SJSA1 (cell line): ENCODE measurements around the gene HOXC12. TPM values are rescaled to one million over a fixed set of nuclear protein-coding genes. Genes with fewer than 3 reads are reported as not detected.

Experiments used
- DNase-seq, 2 experiments: peaks; one replicate each; pipeline ENCODE4 v3.0.0-alpha.2; 2015 to 2020; ENCODE audit warnings: low spot score in 2 of 2, low read depth in 1 of 2
- H3K27ac ChIP-seq: fragments of 250-450 bp; sonication (Bioruptor Pico); 2 replicates; pipeline ENCODE4 v1.5.1; 2020; ENCODE audit warnings: mild to moderate bottlenecking, moderate library complexity
- H3K27me3 ChIP-seq: fragments of 250-450 bp; sonication (Bioruptor Pico); replicated peaks from 2 replicates; pipeline ENCODE4 v1.5.1; 2020; ENCODE audit warnings: mild to moderate bottlenecking, moderate library complexity
- H3K36me3 ChIP-seq: fragments of 250-450 bp; sonication (Bioruptor Pico); 2 replicates; pipeline ENCODE4 v1.5.1; 2020; ENCODE audit warnings: mild to moderate bottlenecking
- H3K4me1 ChIP-seq: fragments of 250-450 bp; sonication (Bioruptor Pico); replicated peaks from 2 replicates; pipeline ENCODE4 v1.6.1; 2021; ENCODE audit warnings: mild to moderate bottlenecking
- H3K4me3 ChIP-seq: fragments of 250-450 bp; sonication (Bioruptor Pico); 2 replicates; pipeline ENCODE4 v1.5.1; 2020; ENCODE audit warnings: mild to moderate bottlenecking
- H3K9me3 ChIP-seq: fragments of 250-450 bp; sonication (Bioruptor Pico); replicated peaks from 2 replicates; pipeline ENCODE4 v1.5.1; 2020; ENCODE audit warnings: mild to moderate bottlenecking
- total RNA-seq: library from RNA; depleted of rRNA; stranded (reverse); fragments of >200 nt; shearing (Covaris generic); gene quantifications from 2 replicates; pipeline ENCODE4 v1.2.3, GENCODE V29; 2014; rRNA removed

The HOXC12 gene, protein sequence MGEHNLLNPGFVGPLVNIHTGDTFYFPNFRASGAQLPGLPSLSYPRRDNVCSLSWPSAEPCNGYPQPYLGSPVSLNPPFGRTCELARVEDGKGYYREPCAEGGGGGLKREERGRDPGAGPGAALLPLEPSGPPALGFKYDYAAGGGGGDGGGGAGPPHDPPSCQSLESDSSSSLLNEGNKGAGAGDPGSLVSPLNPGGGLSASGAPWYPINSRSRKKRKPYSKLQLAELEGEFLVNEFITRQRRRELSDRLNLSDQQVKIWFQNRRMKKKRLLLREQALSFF
- 8.6 and 11.0 TPM in 2 replicates for total RNA-seq

GRCh38 chr12:53954694-53955035, at the start of gene HOXC12:
Gene HOXC12, plus strand, starts transcription at chr12:53954903. Its CDS starts 27 bp downstream, at chr12:53954930.
- Histone ChIP-seq H3K27ac (peak within 1 kb of the TSS; percentile 48), H3K4me1 (peaks cover 20% of the 10 kb centered on the region), H3K9me3 (no peaks in the 10 kb centered on the region; the same call in 1 of the 2 replicates), H3K27me3 (no peaks in the 10 kb centered on the region), H3K4me3 (peak within 1 kb of the TSS; percentile 86), H3K36me3 (peaks cover 9% of the 10 kb centered on the region)
- DNase-seq, result peak in 1 of 2 experiments; percentile 65

GRCh38 chr12:53907103-53907502, 47.6 kb upstream of the HOXC12 start:
- Histone ChIP-seq H3K9me3 (no peaks in the 10 kb centered on the region), H3K36me3 (no peaks in the 10 kb centered on the region), H3K4me1 (no peaks in the 10 kb centered on the region), H3K27me3 (0 out of 2 replicates have a peak, but pooled peaks cover 3% of the 10 kb centered on the region), H3K4me3 (no peak overlapping the region), H3K27ac (no peak overlapping the region)
- no peak for DNase-seq

DNA sequence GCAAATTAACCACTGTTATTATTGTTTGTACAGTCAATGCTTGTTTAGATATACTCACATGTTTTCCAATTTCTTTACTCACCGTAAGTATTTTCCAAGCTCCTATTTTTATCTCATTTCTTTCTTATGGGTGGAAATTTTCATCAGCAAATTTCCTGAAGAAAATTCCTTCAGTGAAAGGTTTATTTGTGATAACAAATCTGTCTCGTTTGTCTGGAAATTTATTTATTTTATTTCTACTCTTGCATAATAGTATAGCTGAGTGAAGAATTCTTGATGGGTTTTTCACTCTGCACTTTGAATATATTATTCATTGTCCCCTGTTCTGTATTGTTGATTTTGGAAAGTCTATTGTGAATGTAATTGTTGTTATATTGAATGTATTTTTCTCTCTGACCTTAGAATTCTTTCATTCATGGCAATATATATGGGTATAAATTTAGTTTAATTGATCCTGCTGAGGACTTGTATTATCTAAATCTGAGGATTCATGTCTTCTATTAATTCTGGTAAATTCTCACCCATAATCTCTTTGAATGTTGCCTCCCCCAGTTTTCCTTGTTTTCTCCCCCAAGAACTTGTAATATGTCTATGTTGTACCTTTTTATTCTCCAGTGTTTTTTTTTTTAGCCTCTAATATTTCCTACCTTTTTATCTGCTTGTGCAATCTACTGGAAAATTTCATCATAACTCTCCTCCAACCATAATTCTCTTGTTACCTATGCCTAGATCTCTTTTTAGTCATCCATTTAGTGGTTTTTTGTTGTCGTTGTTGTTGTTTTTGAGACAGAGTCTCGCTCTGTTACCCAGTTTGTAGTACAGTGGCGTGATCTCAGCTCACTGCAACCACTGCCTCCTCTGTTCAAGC, 37.7 kb upstream of the HOXC12 start:
- Histone ChIP-seq H3K4me3 (no peak overlapping the region), H3K4me1 (peaks cover 9% of the 10 kb centered on the region), H3K27me3 (no peaks in the 10 kb centered on the region), H3K36me3 (no peaks in the 10 kb centered on the region), H3K27ac (no peak overlapping the region), H3K9me3 (no peaks in the 10 kb centered on the region)
- peak in 1 of 2 experiments; percentile 17 for DNase-seq

DNA sequence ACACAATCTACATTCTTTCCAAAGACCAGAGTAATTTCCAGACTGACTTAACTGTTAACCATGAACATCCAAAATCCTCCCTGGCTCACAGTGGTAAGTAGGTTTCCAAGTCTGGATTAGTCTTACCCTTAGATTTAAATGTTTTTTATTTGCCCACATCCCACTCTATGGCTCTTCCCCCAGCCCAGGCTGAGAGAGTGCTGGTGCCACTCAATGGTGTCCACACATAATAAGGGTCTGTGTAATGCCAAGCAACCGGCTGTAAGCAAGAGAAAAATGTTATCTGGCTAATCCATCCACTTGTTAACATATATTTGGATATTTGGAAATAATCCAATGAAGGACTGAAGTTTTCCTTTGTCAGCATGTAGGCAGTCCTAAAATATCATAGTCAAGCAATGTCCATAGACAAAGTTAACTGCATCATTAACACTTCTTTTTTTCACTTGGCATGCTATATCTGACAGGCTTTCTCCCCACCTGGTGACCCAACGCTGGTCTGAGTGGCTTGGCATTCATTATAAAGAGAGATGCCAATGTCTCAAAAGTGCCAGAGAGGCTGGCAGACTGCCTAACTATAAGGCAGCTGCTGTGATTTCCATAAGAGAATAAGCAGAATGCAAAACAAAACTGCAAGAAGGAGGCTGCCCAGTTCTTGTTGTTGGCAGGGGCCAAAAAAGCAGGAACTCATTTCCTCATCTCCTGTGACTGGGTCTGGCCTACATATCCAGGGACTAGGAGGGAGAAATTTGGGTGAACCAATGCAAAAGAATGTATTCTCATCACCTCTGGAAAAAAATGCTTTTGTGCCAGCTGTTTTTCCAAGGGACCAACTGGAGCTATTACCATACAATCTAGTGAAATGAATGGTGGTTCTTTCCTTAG, 29.9 kb upstream of the HOXC12 start:
- Histone ChIP-seq H3K9me3 (no peaks in the 10 kb centered on the region), H3K27ac (no peak overlapping the region), H3K4me1 (peaks cover 10% of the 10 kb centered on the region), H3K36me3 (no peaks in the 10 kb centered on the region), H3K4me3 (no peak overlapping the region), H3K27me3 (peaks cover 9% of the 10 kb centered on the region)
- no peak for DNase-seq

- Histone ChIP-seq H3K9me3 (no peaks in the 10 kb centered on the region), H3K36me3 (no peaks in the 10 kb centered on the region), H3K4me1 (peaks cover 10% of the 10 kb centered on the region), H3K27me3 (peaks cover 21% of the 10 kb centered on the region), H3K4me3 (peak overlapping the region; percentile 4; the same call in 1 of the 2 replicates), H3K27ac (no peak overlapping the region)
- DNase-seq, result no peak
Measured at GRCh38 chr12:53927220-53928029, 27.3 kb upstream of the HOXC12 start.

DNA sequence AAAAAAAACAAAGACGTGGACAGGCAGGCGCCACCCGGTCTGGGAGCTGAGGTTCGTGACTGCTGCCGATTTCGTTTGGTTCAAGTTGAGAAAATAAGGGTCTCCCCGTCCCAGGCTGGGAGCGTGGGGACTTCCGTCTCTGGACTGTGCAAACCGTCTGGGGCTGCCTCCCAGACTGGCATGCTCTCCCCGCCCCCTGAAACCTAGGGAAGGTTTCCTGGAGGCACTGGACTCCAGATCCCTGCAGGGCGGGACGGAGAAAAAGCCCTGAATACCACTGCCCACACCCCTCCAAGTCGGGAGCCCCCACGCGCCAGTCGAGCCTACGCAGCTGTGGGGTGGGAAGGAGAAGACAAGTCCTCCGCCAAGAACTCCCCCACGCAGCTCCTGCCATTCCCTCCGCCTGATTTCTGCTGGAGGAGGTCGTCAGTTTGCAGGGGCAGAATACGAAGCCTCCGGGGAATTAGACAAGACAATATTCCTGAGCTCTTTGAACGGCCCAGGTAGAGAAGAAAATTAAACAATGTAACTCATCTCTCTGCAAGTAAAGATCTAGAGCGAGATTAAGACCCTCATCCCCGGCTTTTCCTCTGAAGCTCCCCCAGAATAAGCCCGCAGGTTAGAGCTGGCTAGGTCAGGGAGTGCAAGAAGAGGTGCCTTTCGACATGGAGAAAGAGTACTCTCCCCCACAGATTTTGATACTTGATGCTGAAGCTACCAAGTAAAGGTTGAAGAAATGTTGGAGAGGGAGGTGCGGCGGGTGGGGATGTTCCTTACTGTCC, 26.5 kb upstream of the HOXC12 start:
- Histone ChIP-seq H3K4me1 (peaks cover 10% of the 10 kb centered on the region), H3K4me3 (peak overlapping the region; percentile 4; the same call in 1 of the 2 replicates), H3K9me3 (no peaks in the 10 kb centered on the region), H3K27ac (no peak overlapping the region), H3K36me3 (no peaks in the 10 kb centered on the region), H3K27me3 (peaks cover 21% of the 10 kb centered on the region)
- DNase-seq, result peak; percentile 39 to 49

GRCh38 chr12:53929527-53929926, 25.2 kb upstream of the HOXC12 start:
- H3K4me1 ChIP-seq, result peaks cover 10% of the 10 kb centered on the region
- no peak for DNase-seq
- H3K27me3 ChIP-seq, result peaks cover 21% of the 10 kb centered on the region
- no peak overlapping the region for H3K27ac ChIP-seq
- H3K36me3 ChIP-seq, result no peaks in the 10 kb centered on the region
- H3K9me3 ChIP-seq, result no peaks in the 10 kb centered on the region
- no peak overlapping the region for H3K4me3 ChIP-seq

DNA sequence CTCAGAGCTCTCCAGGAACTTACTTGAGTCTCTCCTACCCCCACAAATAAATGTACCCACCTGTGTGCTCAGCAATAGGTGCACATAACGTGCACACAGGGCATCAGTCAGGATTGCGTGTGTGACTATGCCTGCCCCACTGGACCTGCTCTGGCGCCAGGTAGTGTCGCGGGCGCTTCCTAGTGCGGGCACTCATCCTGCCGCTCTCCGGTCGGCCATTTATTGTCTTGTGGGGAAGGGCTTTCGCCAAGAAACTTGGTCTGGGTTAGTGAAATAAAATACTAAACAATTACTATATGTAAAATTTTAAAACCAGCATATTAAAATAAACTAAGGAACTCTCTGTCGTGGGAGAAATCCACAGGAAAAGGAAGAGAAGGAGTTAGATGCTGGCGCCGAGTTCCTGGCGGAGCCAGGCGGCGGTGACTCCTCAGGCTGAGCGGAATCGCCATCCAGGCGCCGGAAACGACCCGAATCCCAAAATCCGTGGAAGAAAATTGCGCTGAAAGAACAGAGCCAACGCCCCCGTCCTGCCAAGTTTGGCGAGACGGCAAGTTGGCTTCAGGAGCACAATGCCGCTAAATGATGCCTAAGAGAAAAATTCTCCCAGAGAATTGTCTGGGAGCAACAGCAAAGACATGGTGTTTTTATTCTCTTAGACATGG, 24.0 kb upstream of the HOXC12 start:
- Histone ChIP-seq H3K4me3 (no peak overlapping the region), H3K27ac (no peak overlapping the region), H3K36me3 (no peaks in the 10 kb centered on the region), H3K27me3 (peaks cover 21% of the 10 kb centered on the region), H3K4me1 (peaks cover 10% of the 10 kb centered on the region), H3K9me3 (no peaks in the 10 kb centered on the region)
- DNase-seq, result peak in 1 of 2 experiments; percentile 13

DNA sequence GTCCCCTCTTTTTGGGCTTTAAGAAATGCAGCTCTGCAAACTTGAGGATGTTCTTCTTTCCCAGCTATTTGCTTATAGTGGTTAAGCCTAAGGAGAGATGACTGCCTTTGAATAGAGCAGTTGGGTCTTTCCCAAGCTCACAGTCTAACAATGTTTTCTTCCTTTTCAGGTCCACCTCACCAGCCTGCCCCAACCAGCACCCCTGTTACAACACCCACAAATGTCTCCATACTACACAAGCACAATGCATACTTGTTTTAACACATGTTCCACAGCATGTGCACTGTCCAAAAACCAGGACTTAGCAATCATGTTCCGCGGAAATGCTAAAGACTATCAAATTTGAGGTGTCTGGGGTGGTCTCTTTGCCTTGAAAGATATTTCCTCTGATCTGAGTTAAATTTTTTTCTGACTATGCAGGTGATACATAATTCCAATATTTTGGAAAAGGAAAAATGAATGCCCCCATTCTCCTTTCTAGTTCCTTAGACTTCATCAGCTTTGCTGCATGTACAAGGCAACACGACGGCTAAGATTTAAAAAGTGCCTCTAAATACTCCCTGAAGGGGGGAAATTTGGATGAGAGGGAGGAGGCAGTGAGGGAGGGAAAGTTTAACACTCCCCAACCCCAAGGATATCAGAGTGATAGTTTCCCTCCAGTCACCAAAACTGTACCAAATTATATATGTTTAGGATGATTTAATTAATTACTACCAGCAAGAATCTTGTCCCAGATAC, 22.7 kb upstream of the HOXC12 start:
- Histone ChIP-seq H3K27ac (no peak overlapping the region), H3K4me3 (no peak overlapping the region), H3K27me3 (peaks cover 21% of the 10 kb centered on the region), H3K9me3 (no peaks in the 10 kb centered on the region), H3K36me3 (no peaks in the 10 kb centered on the region), H3K4me1 (peaks cover 10% of the 10 kb centered on the region)
- no peak for DNase-seq

DNA sequence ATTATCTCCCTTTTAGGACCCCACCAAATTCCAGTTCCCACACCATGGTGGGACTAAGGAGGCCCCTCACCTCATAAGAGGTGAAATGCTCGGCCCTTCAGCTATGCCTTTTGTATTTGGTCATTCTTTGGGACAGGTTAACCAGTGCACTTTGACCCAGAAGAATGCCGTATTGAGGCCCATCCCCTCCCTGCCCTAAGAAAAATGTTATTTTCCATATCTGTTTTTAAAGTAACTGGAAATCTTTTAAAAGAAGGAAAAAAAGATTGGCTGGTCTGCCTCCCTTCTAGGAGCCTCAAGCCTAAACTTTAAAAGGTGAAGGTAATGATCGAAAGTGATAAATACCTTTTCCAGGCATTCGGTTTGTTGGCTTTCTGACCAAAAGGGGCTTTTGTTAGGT, 21.8 kb upstream of the HOXC12 start:
- no peaks in the 10 kb centered on the region for H3K36me3 ChIP-seq
- H3K4me3 ChIP-seq, result no peak overlapping the region
- no peak for DNase-seq
- H3K4me1 ChIP-seq, result 0 out of 2 replicates have a peak, but pooled peaks cover 7% of the 10 kb centered on the region
- no peaks in the 10 kb centered on the region for H3K9me3 ChIP-seq
- H3K27me3 ChIP-seq, result peaks cover 21% of the 10 kb centered on the region
- H3K27ac ChIP-seq, result no peak overlapping the region
